Measurements from ENCODE around the gene OR2J2.
"Not testable (repeated sequence)": the region's sequence is repeated elsewhere in the genome, so short reads cannot be mapped to it uniquely, and the experiment has no call there.

Gene OR2J2

DNA sequence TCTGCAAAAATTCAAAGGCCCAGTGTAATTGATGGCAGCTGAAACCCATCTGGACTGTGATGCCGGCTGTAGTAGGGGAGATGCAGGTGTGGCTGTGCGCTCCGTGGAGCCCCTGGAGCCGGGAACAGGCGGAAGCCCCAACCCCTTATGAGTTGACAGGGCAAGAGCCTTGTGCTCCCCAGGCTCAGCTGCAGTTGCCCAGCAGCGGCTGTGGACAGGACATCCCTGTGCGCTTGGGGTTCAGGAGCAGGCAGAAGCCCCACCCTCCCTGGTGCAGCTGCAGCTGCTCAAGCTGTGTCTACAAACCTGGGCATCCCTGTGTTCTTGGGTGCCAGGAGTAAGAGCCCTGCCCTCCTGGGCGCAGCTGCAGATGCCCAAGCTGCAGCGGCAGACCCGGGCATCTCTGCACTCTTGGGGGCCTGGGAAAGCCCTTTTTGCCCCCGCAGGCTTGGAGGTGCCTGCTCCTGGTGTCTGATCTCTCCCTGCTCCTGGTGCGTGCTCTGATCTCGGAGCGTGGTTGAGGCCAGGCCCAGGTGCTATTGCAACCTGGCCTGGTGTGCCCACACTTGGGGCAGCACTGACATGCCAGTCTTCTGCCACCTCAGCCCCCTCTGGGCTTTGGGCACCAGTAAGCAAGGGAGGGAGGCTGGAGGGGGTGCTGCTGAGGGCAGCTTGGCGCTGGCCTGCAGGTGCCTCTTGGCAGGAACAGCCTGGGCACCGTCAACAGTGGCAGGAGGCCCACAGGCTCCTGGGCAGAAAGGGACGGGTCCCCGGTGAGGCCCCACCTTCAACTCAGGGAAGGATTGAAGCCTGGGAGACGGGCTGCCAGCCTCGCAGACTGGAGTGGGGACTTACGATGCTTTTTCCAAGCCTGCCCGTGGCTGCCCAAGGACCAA lies 30.3 kb downstream of the OR2J2 start:
- DNase-seq (ENCODE audit: low read depth in 2 of 2) = no peak
- H3K4me3 ChIP-seq (replicated peaks in 1 of 2; ENCODE audit: low read depth in 2 of 2, low read length in 2 of 2) = no peak overlapping the region
- TF ChIP-seq, protein P1, sequence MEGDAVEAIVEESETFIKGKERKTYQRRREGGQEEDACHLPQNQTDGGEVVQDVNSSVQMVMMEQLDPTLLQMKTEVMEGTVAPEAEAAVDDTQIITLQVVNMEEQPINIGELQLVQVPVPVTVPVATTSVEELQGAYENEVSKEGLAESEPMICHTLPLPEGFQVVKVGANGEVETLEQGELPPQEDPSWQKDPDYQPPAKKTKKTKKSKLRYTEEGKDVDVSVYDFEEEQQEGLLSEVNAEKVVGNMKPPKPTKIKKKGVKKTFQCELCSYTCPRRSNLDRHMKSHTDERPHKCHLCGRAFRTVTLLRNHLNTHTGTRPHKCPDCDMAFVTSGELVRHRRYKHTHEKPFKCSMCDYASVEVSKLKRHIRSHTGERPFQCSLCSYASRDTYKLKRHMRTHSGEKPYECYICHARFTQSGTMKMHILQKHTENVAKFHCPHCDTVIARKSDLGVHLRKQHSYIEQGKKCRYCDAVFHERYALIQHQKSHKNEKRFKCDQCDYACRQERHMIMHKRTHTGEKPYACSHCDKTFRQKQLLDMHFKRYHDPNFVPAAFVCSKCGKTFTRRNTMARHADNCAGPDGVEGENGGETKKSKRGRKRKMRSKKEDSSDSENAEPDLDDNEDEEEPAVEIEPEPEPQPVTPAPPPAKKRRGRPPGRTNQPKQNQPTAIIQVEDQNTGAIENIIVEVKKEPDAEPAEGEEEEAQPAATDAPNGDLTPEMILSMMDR (IDR thresholded peaks at IDR 0.05; ENCODE audit: low read depth, low read length) = no peak

GRCh38 chr6:29201966-29202365 lies 31.3 kb downstream of the OR2J2 start:
- TF ChIP-seq, protein P1 (IDR thresholded peaks at IDR 0.05; ENCODE audit: low read depth, low read length) = no peak
- no peak for DNase-seq (ENCODE audit: low read depth in 2 of 2)
- H3K4me3 ChIP-seq (replicated peaks in 1 of 2; ENCODE audit: low read depth in 2 of 2, low read length in 2 of 2) = no peak overlapping the region

DNA sequence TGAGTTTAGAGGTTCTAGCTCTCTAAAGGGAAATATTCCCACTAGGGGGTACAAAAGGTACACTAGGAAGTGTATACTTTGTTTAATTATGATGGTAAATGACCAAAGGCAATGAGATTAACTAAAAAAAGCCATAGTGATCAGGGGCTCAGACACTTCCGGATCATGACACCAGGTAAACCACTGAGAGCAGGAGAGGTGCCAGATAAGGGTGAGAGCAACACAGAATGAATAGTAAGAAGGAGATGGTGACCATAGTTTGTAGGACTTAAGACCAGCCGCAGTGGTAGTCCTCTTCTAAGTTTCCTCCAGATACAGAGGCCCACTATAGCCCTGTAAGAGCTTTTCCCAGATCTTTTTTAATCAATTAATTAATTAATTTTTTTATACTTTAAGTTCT lies 40.8 kb downstream of the OR2J2 start:
- no peak overlapping the region for H3K4me3 ChIP-seq (replicated peaks in 1 of 2; ENCODE audit: low read depth in 2 of 2, low read length in 2 of 2)
- TF ChIP-seq, protein P1 (IDR thresholded peaks at IDR 0.05; ENCODE audit: low read depth, low read length) = no peak
- no peak for DNase-seq (ENCODE audit: low read depth in 2 of 2)

DNA sequence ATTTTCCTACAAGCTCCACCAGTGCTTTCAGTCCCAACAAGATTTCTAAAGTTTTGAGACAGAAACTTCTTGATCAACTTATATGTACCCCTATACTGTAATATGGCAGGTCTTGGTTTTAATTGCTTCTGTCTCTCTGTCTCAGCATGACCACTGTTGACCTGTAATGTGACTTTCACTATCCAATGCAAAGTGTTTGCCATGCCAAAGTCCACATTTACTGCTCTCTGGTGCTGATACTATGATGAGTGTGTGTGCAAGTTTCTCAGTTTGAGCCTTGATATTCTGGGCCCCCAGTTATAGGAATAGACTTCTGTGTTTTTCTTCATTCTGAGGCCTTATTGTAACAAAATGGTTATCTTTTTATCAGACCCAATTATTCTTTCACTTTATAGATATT lies 45.8 kb downstream of the OR2J2 start:
- TF ChIP-seq, protein P1 (IDR thresholded peaks at IDR 0.05; ENCODE audit: low read depth, low read length) = no peak
- no peak overlapping the region for H3K4me3 ChIP-seq (replicated peaks in 1 of 2; ENCODE audit: low read depth in 2 of 2, low read length in 2 of 2)
- DNase-seq (ENCODE audit: low read depth in 2 of 2) = no peak

GRCh38 chr6:29217242-29217641 lies 46.5 kb downstream of the OR2J2 start:
- DNase-seq (ENCODE audit: low read depth in 2 of 2); H3K4me3 ChIP-seq (replicated peaks in 1 of 2; ENCODE audit: low read depth in 2 of 2, low read length in 2 of 2): not testable (repeated sequence)

DNA sequence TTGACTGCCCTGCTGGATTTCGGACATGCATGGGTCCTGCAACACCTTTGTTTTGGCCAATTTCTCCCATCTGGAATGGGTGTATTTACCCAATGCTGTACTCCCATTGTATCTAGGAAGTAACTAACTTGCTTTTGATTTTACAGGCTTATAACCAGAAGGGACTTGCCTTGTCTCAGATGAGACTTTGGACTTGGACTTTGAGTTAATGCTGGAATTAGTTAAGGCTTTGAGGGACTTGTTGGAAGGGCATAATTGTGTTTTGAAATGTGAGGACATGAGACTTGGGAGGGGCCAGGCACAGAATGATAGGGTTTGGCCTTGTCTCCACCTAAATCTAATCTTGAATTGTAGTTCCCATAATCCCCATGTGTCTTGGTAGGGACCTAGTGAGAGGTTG lies 47.3 kb downstream of the OR2J2 start:
- DNase-seq (ENCODE audit: low read depth in 2 of 2); H3K4me3 ChIP-seq (replicated peaks in 1 of 2; ENCODE audit: low read depth in 2 of 2, low read length in 2 of 2): not testable (repeated sequence)
